ENCODE results near the gene BCAS1. TPM values are rescaled to one million over a fixed set of nuclear protein-coding genes. Genes with fewer than 3 reads are reported as not detected.

The BCAS1 gene
- total RNA-seq, 1 donor from 2014 or later: 0.04 TPM

GRCh38 chr20:53943522-53944291, 126.7 kb downstream of the BCAS1 start:
- peak; percentile 61 for TF ChIP-seq CTCF (IDR thresholded peaks at IDR 0.05; ENCODE audit: insufficient read depth, low read length, poor library complexity, severe bottlenecking)
- Histone ChIP-seq H3K4me3 (ENCODE audit: low read depth, low read length) (no peak overlapping the region), H3K27me3 (ENCODE audit: control insufficient read depth, insufficient read depth, low read length) (no peaks in the 10 kb centered on the region), H3K36me3 (ENCODE audit: control insufficient read depth, insufficient read depth, low read length) (no peaks in the 10 kb centered on the region)
- DNase-seq (ENCODE audit: low read depth): no peak

GRCh38 chr20:53942973-53943372, 127.4 kb downstream of the BCAS1 start:
- TF ChIP-seq CTCF (IDR thresholded peaks at IDR 0.05; ENCODE audit: insufficient read depth, low read length, poor library complexity, severe bottlenecking): no peak

GRCh38 chr20:53942472-53942816, 128.0 kb downstream of the BCAS1 start:
- DNase-seq (ENCODE audit: low read depth): no peak
- Histone ChIP-seq H3K4me3 (ENCODE audit: low read depth, low read length) (no peak overlapping the region), H3K36me3 (ENCODE audit: control insufficient read depth, insufficient read depth, low read length) (no peaks in the 10 kb centered on the region), H3K27me3 (ENCODE audit: control insufficient read depth, insufficient read depth, low read length) (no peaks in the 10 kb centered on the region)
- no peak for TF ChIP-seq CTCF (IDR thresholded peaks at IDR 0.05; ENCODE audit: insufficient read depth, low read length, poor library complexity, severe bottlenecking)

More at GRCh38 chr20:53942973-53943372, 127.4 kb downstream of the BCAS1 start:
- DNase-seq (ENCODE audit: low read depth): no peak
- H3K4me3 ChIP-seq (ENCODE audit: low read depth, low read length): no peak overlapping the region
- no peaks in the 10 kb centered on the region for H3K36me3 ChIP-seq (ENCODE audit: control insufficient read depth, insufficient read depth, low read length)
- H3K27me3 ChIP-seq (ENCODE audit: control insufficient read depth, insufficient read depth, low read length): no peaks in the 10 kb centered on the region

GRCh38 chr20:53941680-53942471, 128.5 kb downstream of the BCAS1 start:
- no peak overlapping the region for H3K4me3 ChIP-seq (ENCODE audit: low read depth, low read length)
- peak; percentile 52 for DNase-seq (ENCODE audit: low read depth)
- no peaks in the 10 kb centered on the region for H3K27me3 ChIP-seq (ENCODE audit: control insufficient read depth, insufficient read depth, low read length)
- no peak for TF ChIP-seq CTCF (IDR thresholded peaks at IDR 0.05; ENCODE audit: insufficient read depth, low read length, poor library complexity, severe bottlenecking)
- no peaks in the 10 kb centered on the region for H3K36me3 ChIP-seq (ENCODE audit: control insufficient read depth, insufficient read depth, low read length)

- Histone ChIP-seq H3K36me3 (ENCODE audit: control insufficient read depth, insufficient read depth, low read length) (no peaks in the 10 kb centered on the region), H3K27me3 (ENCODE audit: control insufficient read depth, insufficient read depth, low read length) (no peaks in the 10 kb centered on the region), H3K4me3 (ENCODE audit: low read depth, low read length) (no peak overlapping the region)
- DNase-seq (ENCODE audit: low read depth): peak; percentile 77
- TF ChIP-seq CTCF (IDR thresholded peaks at IDR 0.05; ENCODE audit: insufficient read depth, low read length, poor library complexity, severe bottlenecking): no peak
These were observed 129.4 kb downstream of the BCAS1 start for GRCh38 chr20:53940907-53941545.

Data from kidney epithelial cell (primary cell).